Measurements from ENCODE around the gene TNIP3.

The TNIP3 gene

GRCh38 chr4:121138039-121138825 lies 25.9 kb downstream of the TNIP3 start:
- TF ChIP-seq CTCF (conservative IDR thresholded peaks at IDR 0.05; ENCODE audit: low read length) = no peak
- no peak for DNase-seq (ENCODE audit: low read depth)
- no peak overlapping the region for H3K4me3 ChIP-seq (ENCODE audit: low read length)

GRCh38 chr4:121130326-121130660 lies 33.8 kb downstream of the TNIP3 start:
- no peak for TF ChIP-seq CTCF (conservative IDR thresholded peaks at IDR 0.05; ENCODE audit: low read length)
- no peak overlapping the region for H3K4me3 ChIP-seq (ENCODE audit: low read length)
- no peak for DNase-seq (ENCODE audit: low read depth)

GRCh38 chr4:121129606-121130325 lies 34.4 kb downstream of the TNIP3 start:
- TF ChIP-seq CTCF (conservative IDR thresholded peaks at IDR 0.05; ENCODE audit: low read length) = no peak
- no peak overlapping the region for H3K4me3 ChIP-seq (ENCODE audit: low read length)
- DNase-seq (ENCODE audit: low read depth) = no peak

- no peak for DNase-seq (ENCODE audit: low read depth)
- TF ChIP-seq CTCF (conservative IDR thresholded peaks at IDR 0.05; ENCODE audit: low read length) = no peak
- H3K4me3 ChIP-seq (ENCODE audit: low read length) = no peak overlapping the region
These were observed 37.0 kb downstream of the TNIP3 start for GRCh38 chr4:121127100-121127499.

- H3K4me3 ChIP-seq (ENCODE audit: low read length) = no peak overlapping the region
- no peak for DNase-seq (ENCODE audit: low read depth)
- TF ChIP-seq CTCF (conservative IDR thresholded peaks at IDR 0.05; ENCODE audit: low read length) = no peak
These were observed 37.6 kb downstream of the TNIP3 start for GRCh38 chr4:121126449-121127006.

GRCh38 chr4:121125498-121125885 lies 38.6 kb downstream of the TNIP3 start:
- DNase-seq (ENCODE audit: low read depth) = no peak
- no peak overlapping the region for H3K4me3 ChIP-seq (ENCODE audit: low read length)
- TF ChIP-seq CTCF (conservative IDR thresholded peaks at IDR 0.05; ENCODE audit: low read length) = no peak

GRCh38 chr4:121122661-121123060 lies 41.5 kb downstream of the TNIP3 start:
- TF ChIP-seq CTCF (conservative IDR thresholded peaks at IDR 0.05; ENCODE audit: low read length) = no peak
- DNase-seq (ENCODE audit: low read depth) = peak; percentile 20

More at GRCh38 chr4:121122661-121123060, 41.5 kb downstream of the TNIP3 start:
- H3K4me3 ChIP-seq (ENCODE audit: low read length) = no peak overlapping the region
